ENCODE data around the gene C3orf18. TPM values are rescaled to one million over a fixed set of nuclear protein-coding genes. Genes with fewer than 3 reads are reported as not detected.

The C3orf18 gene
- total and polyA plus RNA-seq, 9 of the 15 experiments (the other 6 are each of a cell fraction or from before 2014, with no cell fraction given), result 0.01 to 2.3 (median 0.94) TPM

- TF ChIP-seq ZNF407 (IDR thresholded peaks at IDR 0.05; ENCODE audit: low read depth), result no peak
- no peak for TF ChIP-seq BDP1 (IDR thresholded peaks at IDR 0.05; ENCODE audit: insufficient read depth, insufficient read length)
- 0 out of 2 replicates have a peak, but pooled peaks have one; percentile 44 for TF ChIP-seq RNF2 (IDR thresholded peaks at IDR 0.05)
- no peak for TF ChIP-seq HMGXB4 (CRISPR knock-in tag; IDR thresholded peaks at IDR 0.05)
- TF ChIP-seq, protein P1, sequence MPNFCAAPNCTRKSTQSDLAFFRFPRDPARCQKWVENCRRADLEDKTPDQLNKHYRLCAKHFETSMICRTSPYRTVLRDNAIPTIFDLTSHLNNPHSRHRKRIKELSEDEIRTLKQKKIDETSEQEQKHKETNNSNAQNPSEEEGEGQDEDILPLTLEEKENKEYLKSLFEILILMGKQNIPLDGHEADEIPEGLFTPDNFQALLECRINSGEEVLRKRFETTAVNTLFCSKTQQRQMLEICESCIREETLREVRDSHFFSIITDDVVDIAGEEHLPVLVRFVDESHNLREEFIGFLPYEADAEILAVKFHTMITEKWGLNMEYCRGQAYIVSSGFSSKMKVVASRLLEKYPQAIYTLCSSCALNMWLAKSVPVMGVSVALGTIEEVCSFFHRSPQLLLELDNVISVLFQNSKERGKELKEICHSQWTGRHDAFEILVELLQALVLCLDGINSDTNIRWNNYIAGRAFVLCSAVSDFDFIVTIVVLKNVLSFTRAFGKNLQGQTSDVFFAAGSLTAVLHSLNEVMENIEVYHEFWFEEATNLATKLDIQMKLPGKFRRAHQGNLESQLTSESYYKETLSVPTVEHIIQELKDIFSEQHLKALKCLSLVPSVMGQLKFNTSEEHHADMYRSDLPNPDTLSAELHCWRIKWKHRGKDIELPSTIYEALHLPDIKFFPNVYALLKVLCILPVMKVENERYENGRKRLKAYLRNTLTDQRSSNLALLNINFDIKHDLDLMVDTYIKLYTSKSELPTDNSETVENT (CRISPR knock-in tag; IDR thresholded peaks at IDR 0.05), result no peak
- no peak for TF ChIP-seq EWSR1 (IDR thresholded peaks at IDR 0.05; ENCODE audit: borderline replicate concordance, low read depth, partially characterized antibody)
- TF ChIP-seq PHB2 (IDR thresholded peaks at IDR 0.05; ENCODE audit: low read depth), result peak; percentile 76
- TF ChIP-seq, protein P2, sequence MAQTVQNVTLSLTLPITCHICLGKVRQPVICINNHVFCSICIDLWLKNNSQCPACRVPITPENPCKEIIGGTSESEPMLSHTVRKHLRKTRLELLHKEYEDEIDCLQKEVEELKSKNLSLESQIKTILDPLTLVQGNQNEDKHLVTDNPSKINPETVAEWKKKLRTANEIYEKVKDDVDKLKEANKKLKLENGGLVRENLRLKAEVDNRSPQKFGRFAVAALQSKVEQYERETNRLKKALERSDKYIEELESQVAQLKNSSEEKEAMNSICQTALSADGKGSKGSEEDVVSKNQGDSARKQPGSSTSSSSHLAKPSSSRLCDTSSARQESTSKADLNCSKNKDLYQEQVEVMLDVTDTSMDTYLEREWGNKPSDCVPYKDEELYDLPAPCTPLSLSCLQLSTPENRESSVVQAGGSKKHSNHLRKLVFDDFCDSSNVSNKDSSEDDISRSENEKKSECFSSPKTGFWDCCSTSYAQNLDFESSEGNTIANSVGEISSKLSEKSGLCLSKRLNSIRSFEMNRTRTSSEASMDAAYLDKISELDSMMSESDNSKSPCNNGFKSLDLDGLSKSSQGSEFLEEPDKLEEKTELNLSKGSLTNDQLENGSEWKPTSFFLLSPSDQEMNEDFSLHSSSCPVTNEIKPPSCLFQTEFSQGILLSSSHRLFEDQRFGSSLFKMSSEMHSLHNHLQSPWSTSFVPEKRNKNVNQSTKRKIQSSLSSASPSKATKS (CRISPR knock-in tag; IDR thresholded peaks at IDR 0.05), result no peak
- TF ChIP-seq SUPT5H (IDR thresholded peaks at IDR 0.05), result no peak
- no peak for TF ChIP-seq XRCC5 (IDR thresholded peaks at IDR 0.05; ENCODE audit: low read depth, low read length)
- TF ChIP-seq XRCC4 (IDR thresholded peaks at IDR 0.05; ENCODE audit: extremely low read depth, insufficient read depth, insufficient read length), result no peak
- peak; percentile 71 for TF ChIP-seq NFIC (IDR thresholded peaks at IDR 0.05)
- peak; percentile 71; the same call in 1 of the 2 replicates for TF ChIP-seq HDAC2 (IDR thresholded peaks at IDR 0.05)
These were observed 27.9 kb downstream of the C3orf18 start (continued) for GRCh38 chr3:50539356-50540286.
